ENCODE results near the gene MAT2B. TPM values are rescaled to one million over a fixed set of nuclear protein-coding genes. Genes with fewer than 3 reads are reported as not detected.

Gene MAT2B
- total RNA-seq, 1 donor from 2014 or later: 76.4 TPM

DNA sequence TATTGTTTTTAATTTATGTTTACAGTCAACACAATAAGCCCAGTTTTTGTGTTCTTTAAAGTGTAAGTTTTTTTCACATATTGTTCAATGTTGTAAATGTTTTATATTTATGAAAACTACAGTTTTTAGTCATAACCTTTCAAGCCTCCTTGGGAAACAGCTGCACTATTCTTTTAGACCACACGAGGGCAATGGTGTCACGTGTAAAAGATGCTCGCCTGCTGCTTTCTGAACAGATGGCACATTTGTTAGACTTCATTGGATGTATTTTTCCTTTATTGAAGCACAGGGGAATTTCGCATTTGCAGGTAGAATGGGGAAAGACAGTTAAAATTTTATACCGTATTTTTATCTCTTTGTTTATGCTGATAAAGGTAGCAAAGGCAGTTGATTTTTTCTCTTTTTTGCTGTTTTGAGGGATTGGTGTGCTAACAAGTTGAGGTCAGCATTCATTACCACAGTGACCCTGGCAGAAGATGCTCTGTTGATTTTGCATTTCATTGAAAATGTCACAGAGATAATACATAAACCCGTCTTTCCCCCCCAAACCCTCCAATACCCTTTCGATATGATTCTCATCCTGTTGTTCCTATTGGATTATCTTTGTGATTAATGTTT is 59.0 kb downstream of the MAT2B start:
- Mint-ChIP-seq H3K36me3 (ENCODE audit: low read depth) (no peaks in the 10 kb centered on the region), H3K9me3 (no peaks in the 10 kb centered on the region), H3K4me1 (peaks cover 24% of the 10 kb centered on the region), H3K27me3 (peaks cover 38% of the 10 kb centered on the region), H3K27ac (no peak overlapping the region), H3K4me3 (no peak overlapping the region)
- ChIA-PET POLR2A (no interaction called here), CTCF (interaction anchor here (0.6 to 6.5 kb wide), 8 partner anchors 25 to 1893 kb away, joined by 3 to 78 read pairs (median 3); no protein-coding TSS in a partner anchor)
- peak; percentile 90 for TF ChIP-seq CTCF (IDR thresholded peaks at IDR 0.05)
- peak; percentile 64 for ATAC-seq (ENCODE audit: low read depth)
- intact Hi-C loops (cut with micrococcal nuclease): loop anchor here (1.0 to 10.0 kb wide), 7 partner anchors 132 to 1893 kb away; no protein-coding TSS in a partner anchor
- DNase-seq: peak; percentile 21

- intact Hi-C loops (cut with micrococcal nuclease): loop anchor here (5.0 to 10.0 kb wide), 2 partner anchors 93 to 349 kb away; no protein-coding TSS in a partner anchor
- Mint-ChIP-seq H3K9me3 (no peaks in the 10 kb centered on the region), H3K36me3 (ENCODE audit: low read depth) (no peaks in the 10 kb centered on the region), H3K27me3 (peaks cover 38% of the 10 kb centered on the region), H3K27ac (no peak overlapping the region), H3K4me3 (peak overlapping the region; percentile 74), H3K4me1 (peaks cover 24% of the 10 kb centered on the region)
- no peak for DNase-seq
- no peak for TF ChIP-seq CTCF (IDR thresholded peaks at IDR 0.05)
- POLR2A ChIA-PET: no interaction called here
- CTCF ChIA-PET: interaction anchor here (1.5 to 6.5 kb wide), 3 partner anchors 131 to 1642 kb away, joined by 3 to 78 read pairs (median 8); no protein-coding TSS in a partner anchor
- no peak for ATAC-seq (ENCODE audit: low read depth)
These were observed 60.1 kb downstream of the MAT2B start for GRCh38 chr5:163565492-163565891.

- CTCF ChIA-PET: interaction anchor here (1.5 to 6.5 kb wide), 3 partner anchors 131 to 1641 kb away, joined by 3 to 78 read pairs (median 8); no protein-coding TSS in a partner anchor
- peak; percentile 28 for ATAC-seq (ENCODE audit: low read depth)
- DNase-seq: peak; percentile 18
- POLR2A ChIA-PET: no interaction called here
- H3K9me3 Mint-ChIP-seq: no peaks in the 10 kb centered on the region
- intact Hi-C loops (cut with micrococcal nuclease): loop anchor here (5.0 to 10.0 kb wide), 2 partner anchors 94 to 349 kb away; no protein-coding TSS in a partner anchor
- H3K27ac Mint-ChIP-seq: no peak overlapping the region
- H3K4me3 Mint-ChIP-seq: peak overlapping the region; percentile 74
- H3K27me3 Mint-ChIP-seq: peaks cover 38% of the 10 kb centered on the region
- H3K36me3 Mint-ChIP-seq (ENCODE audit: low read depth): no peaks in the 10 kb centered on the region
- peaks cover 24% of the 10 kb centered on the region for H3K4me1 Mint-ChIP-seq
- TF ChIP-seq CTCF (IDR thresholded peaks at IDR 0.05): no peak
These were observed 60.7 kb downstream of the MAT2B start for GRCh38 chr5:163565931-163566608.

DNA sequence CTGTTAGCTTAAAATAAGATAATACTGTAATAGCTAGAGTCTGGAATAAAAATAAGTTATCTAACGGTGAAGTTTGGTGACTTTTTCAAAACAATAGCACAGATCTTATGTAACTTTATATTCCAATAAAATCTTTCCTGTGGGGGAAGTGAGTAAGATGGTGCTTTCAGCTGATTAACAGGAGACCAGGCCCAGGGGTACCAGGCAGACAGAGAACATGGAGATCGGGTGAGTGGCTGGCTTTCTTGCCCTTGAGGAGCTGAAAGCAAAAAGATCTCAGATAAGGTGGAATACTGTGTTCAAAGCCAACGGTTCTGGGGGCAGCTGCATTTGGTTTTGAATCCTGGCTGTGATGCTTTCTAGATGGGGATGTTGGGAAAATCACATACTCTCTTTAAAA is 61.3 kb downstream of the MAT2B start:
- Mint-ChIP-seq H3K27me3 (peaks cover 36% of the 10 kb centered on the region), H3K36me3 (ENCODE audit: low read depth) (no peaks in the 10 kb centered on the region), H3K4me3 (peak overlapping the region; percentile 74), H3K4me1 (peaks cover 24% of the 10 kb centered on the region), H3K27ac (no peak overlapping the region), H3K9me3 (no peaks in the 10 kb centered on the region)
- ChIA-PET CTCF (interaction anchor here (1.5 to 6.5 kb wide), 2 partner anchors 938 to 1641 kb away, joined by 3 to 78 read pairs; no protein-coding TSS in a partner anchor), POLR2A (no interaction called here)
- intact Hi-C loops (cut with micrococcal nuclease): loop anchor here (5.0 to 10.0 kb wide), 2 partner anchors 94 to 348 kb away; no protein-coding TSS in a partner anchor
- DNase-seq: no peak
- no peak for ATAC-seq (ENCODE audit: low read depth)
- TF ChIP-seq CTCF (IDR thresholded peaks at IDR 0.05): no peak

DNA sequence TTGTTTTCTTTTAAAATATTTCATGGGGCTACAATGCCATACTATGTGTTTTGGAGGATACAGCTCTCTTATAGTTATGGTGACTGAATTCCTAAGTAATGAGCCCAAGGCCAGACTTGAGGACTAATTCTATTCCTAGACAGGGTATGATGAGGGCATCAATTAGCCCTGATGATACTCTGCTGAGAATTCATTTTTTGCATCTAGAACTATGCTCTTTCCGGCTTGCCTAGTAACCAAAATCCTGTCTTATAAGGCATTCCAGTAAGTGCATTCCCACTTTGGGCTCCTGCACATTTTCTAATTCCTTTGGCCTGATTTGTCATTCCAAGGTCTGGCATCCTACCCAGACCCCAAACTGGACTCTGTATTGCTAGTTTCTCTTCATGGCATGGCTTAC is 62.4 kb downstream of the MAT2B start:
- no peak for TF ChIP-seq CTCF (IDR thresholded peaks at IDR 0.05)
- ChIA-PET POLR2A (interaction anchor here (0.6 kb wide), 1 partner anchor 1890 kb away, joined by 3 read pairs; no protein-coding TSS in a partner anchor), CTCF (interaction anchor here (0.9 to 1.1 kb wide), 2 partner anchors 128 to 936 kb away, joined by 3 to 4 read pairs; no protein-coding TSS in a partner anchor)
- no peak overlapping the region for H3K4me3 Mint-ChIP-seq
- no peaks in the 10 kb centered on the region for H3K9me3 Mint-ChIP-seq
- intact Hi-C loops (cut with micrococcal nuclease): loop anchor here (5.0 to 10.0 kb wide), 2 partner anchors 96 to 347 kb away; no protein-coding TSS in a partner anchor
- no peak overlapping the region for H3K27ac Mint-ChIP-seq
- DNase-seq: no peak
- peaks cover 24% of the 10 kb centered on the region for H3K4me1 Mint-ChIP-seq
- peaks cover 36% of the 10 kb centered on the region for H3K27me3 Mint-ChIP-seq
- no peaks in the 10 kb centered on the region for H3K36me3 Mint-ChIP-seq (ENCODE audit: low read depth)
- no peak for ATAC-seq (ENCODE audit: low read depth)
